Caco-2 (cell line): ENCODE data around the gene SERINC5. TPM values are rescaled to one million over a fixed set of nuclear protein-coding genes. Genes with fewer than 3 reads are reported as not detected.

Experiments
- BruUV-seq: library from RNA; stranded (reverse); fragments of 400-500 nt; replicated peaks from 2 replicates; lab custom pipeline; 2021; lab: Mats Ljungman, UMichigan
- CTCF ChIA-PET: fragments of 300-600 bp; sonication (Branson Sonifier 250); formaldehyde crosslinking; loops from one replicate; lab custom pipeline; 2022; ENCODE audit warnings: antibody characterized with exemption; lab: Charles Lee
- POLR2A ChIA-PET: fragments of 300-600 bp; sonication (Branson Sonifier 250); formaldehyde crosslinking; loops from one replicate; lab custom pipeline; 2022; ENCODE audit warnings: antibody characterized with exemption; lab: Charles Lee
- DNase-seq, 2 experiments: peaks; one replicate each; pipeline versions ENCODE4 v3.0.0 to v3.0.0-alpha.2; 2020 to 2022
- H3K27me3 ChIP-seq: replicated peaks from 2 replicates; pipeline ENCODE4 v1.6.0; 2011; ENCODE audit warnings: low read length; ENCODE audit not compliant: control insufficient read depth, insufficient read depth
- H3K36me3 ChIP-seq: 2 replicates; pipeline ENCODE4 v1.5.1; 2011; ENCODE audit warnings: low read length; ENCODE audit not compliant: control insufficient read depth, insufficient read depth
- H3K4me1 ChIP-seq: fragments of 250-450 bp; sonication (Bioruptor Pico); 2 replicates; pipeline ENCODE4 v1.5.1; 2020; ENCODE audit warnings: mild to moderate bottlenecking
- H3K4me3 ChIP-seq: 2 replicates; pipeline ENCODE4 v1.5.1; 2011; ENCODE audit warnings: low read depth, mild to moderate bottlenecking, control low read depth, low read length
- H3K9me3 ChIP-seq: fragments of 250-450 bp; sonication (Bioruptor Pico); 2 replicates; pipeline ENCODE4 v1.5.1; 2020; ENCODE audit warnings: mild to moderate bottlenecking, moderate library complexity
- H3K27ac Mint-ChIP-seq: one replicate; pipeline ENCODE4 v1.8.0; 2022; ENCODE audit warnings: mixed read lengths; ENCODE audit not compliant: unreplicated experiment
- H3K27me3 Mint-ChIP-seq: one replicate; pipeline ENCODE4 v1.8.0; 2022; ENCODE audit warnings: mixed read lengths; ENCODE audit not compliant: insufficient read depth, unreplicated experiment
- H3K36me3 Mint-ChIP-seq: one replicate; pipeline ENCODE4 v1.8.0; 2022; ENCODE audit warnings: mild to moderate bottlenecking, mixed read lengths; ENCODE audit not compliant: insufficient read depth, unreplicated experiment
- H3K4me1 Mint-ChIP-seq: one replicate; pipeline ENCODE4 v1.8.0; 2022; ENCODE audit warnings: low read depth, mixed read lengths; ENCODE audit not compliant: unreplicated experiment
- H3K4me3 Mint-ChIP-seq: one replicate; pipeline ENCODE4 v1.8.0; 2022; ENCODE audit warnings: mild to moderate bottlenecking, moderate library complexity, mixed read lengths; ENCODE audit not compliant: unreplicated experiment
- H3K9me3 Mint-ChIP-seq: one replicate; pipeline ENCODE4 v1.8.0; 2022; ENCODE audit warnings: mixed read lengths; ENCODE audit not compliant: unreplicated experiment
- CTCF ChIP-seq, 2 experiments: fragments of 200-600 bp in 1 of 2; IDR thresholded peaks; 1 replicate in 1 of 2; 2 replicates in 1 of 2; pipeline versions ENCODE4 v1.5.1 to v1.8.0; 2011 to 2022; ENCODE audit warnings: antibody characterized with exemption in 1 of 2, control low read depth in 1 of 2, inconsistent platforms in 1 of 2, low read depth in 1 of 2, low read length in 1 of 2, mild to moderate bottlenecking in 1 of 2, moderate library complexity in 1 of 2; ENCODE audit not compliant: insufficient read depth in 1 of 2, severe bottlenecking in 1 of 2, unreplicated experiment in 1 of 2
- intact Hi-C: fragments of 100-400 bp; cut with micrococcal nuclease; formaldehyde crosslinking; loops from one replicate; pipeline ENCODE4 v1.10.0; 2022; ENCODE audit not compliant: unreplicated experiment
- total RNA-seq: library from RNA; stranded (reverse); gene quantifications from 2 replicates; pipeline ENCODE4 v1.2.3, GENCODE V29; 2022

SERINC5 gene
- total RNA-seq, 1 experiment from 2014 or later, result 225 TPM

DNA sequence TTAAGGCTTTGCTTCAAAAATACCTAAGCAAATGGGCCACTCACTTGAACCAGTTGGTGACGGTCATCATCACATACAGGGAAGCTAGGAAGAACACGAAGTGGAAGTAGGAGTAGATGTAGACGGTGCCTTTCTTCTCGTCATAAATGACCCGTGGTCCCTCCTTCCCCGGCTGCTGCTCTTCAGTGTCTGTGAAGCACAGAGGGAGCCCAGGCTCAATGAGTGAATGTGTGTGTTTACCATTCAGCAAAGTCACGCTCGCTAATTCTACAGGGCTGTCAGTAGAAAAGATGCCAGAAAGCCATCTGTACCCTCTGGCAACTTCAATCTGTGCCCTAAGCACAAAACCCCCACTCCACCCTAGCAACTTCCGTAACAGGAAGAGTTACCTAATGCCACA lies 109.8 kb downstream of the SERINC5 start:
- H3K4me3 Mint-ChIP-seq, result no peak overlapping the region
- no TSS peak for BruUV-seq
- no peaks in the 10 kb centered on the region for H3K9me3 Mint-ChIP-seq
- H3K9me3 ChIP-seq, result no peaks in the 10 kb centered on the region
- ChIA-PET CTCF (no interaction called here), POLR2A (no interaction called here)
- H3K36me3 Mint-ChIP-seq, result peaks cover 100% of the 10 kb centered on the region
- H3K4me1 Mint-ChIP-seq, result peaks cover 29% of the 10 kb centered on the region
- no peak for TF ChIP-seq CTCF (IDR thresholded peaks at IDR 0.05; ENCODE audit: insufficient read depth in 1 of 2, low read depth in 1 of 2, low read length in 1 of 2, severe bottlenecking in 1 of 2, unreplicated experiment in 1 of 2)
- intact Hi-C loops, result no loop called here
- no peak overlapping the region for H3K27ac Mint-ChIP-seq
- H3K27me3 Mint-ChIP-seq, result no peaks in the 10 kb centered on the region
- no peak overlapping the region for H3K4me3 ChIP-seq
- no peak for DNase-seq
- peaks cover 16% of the 10 kb centered on the region for H3K36me3 ChIP-seq
- no peaks in the 10 kb centered on the region for H3K27me3 ChIP-seq
- no peaks in the 10 kb centered on the region for H3K4me1 ChIP-seq

DNA sequence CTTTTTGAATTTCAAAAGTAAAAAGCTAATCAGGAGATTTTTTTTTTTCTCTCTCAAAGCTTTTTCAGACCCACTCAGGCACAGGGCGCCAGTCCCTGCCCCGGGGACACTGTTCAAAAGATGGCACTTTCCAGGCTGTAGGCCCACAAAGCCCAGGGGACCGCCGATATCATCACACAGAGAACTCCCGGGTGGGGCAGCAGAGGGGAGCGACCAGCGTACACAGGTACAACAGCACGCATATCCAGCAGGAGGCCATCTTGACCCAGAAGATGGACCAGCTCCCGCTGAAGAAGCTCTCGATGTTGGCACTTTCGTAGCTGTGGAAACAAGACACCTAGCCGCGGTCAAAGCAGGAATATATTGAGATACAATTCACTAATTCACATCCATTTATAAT lies 112.4 kb downstream of the SERINC5 start:
- Histone ChIP-seq H3K9me3 (no peaks in the 10 kb centered on the region), H3K4me1 (no peaks in the 10 kb centered on the region), H3K36me3 (peaks cover 8% of the 10 kb centered on the region), H3K4me3 (no peak overlapping the region), H3K27me3 (no peaks in the 10 kb centered on the region)
- TF ChIP-seq CTCF (IDR thresholded peaks at IDR 0.05; ENCODE audit: insufficient read depth in 1 of 2, low read depth in 1 of 2, low read length in 1 of 2, severe bottlenecking in 1 of 2, unreplicated experiment in 1 of 2), result no peak
- ChIA-PET CTCF (no interaction called here), POLR2A (no interaction called here)
- DNase-seq, result no peak
- Mint-ChIP-seq H3K27me3 (no peaks in the 10 kb centered on the region), H3K9me3 (no peaks in the 10 kb centered on the region), H3K4me3 (no peak overlapping the region), H3K27ac (peak overlapping the region; percentile 3), H3K4me1 (peaks cover 29% of the 10 kb centered on the region), H3K36me3 (peaks cover 94% of the 10 kb centered on the region)
- intact Hi-C loops, result no loop called here
- BruUV-seq, result no TSS peak

GRCh38 chr5:80142996-80143395 lies 112.9 kb downstream of the SERINC5 start:
- Histone ChIP-seq H3K4me3 (no peak overlapping the region), H3K4me1 (no peaks in the 10 kb centered on the region), H3K9me3 (no peaks in the 10 kb centered on the region), H3K27me3 (no peaks in the 10 kb centered on the region), H3K36me3 (peaks cover 8% of the 10 kb centered on the region)
- Mint-ChIP-seq H3K27me3 (no peaks in the 10 kb centered on the region), H3K27ac (peak overlapping the region; percentile 75), H3K4me3 (no peak overlapping the region), H3K36me3 (peaks cover 91% of the 10 kb centered on the region), H3K9me3 (no peaks in the 10 kb centered on the region), H3K4me1 (peaks cover 29% of the 10 kb centered on the region)
- CTCF ChIA-PET, result no interaction called here
- no TSS peak for BruUV-seq
- DNase-seq, result no peak
- intact Hi-C loops, result no loop called here
- POLR2A ChIA-PET, result no interaction called here
- TF ChIP-seq CTCF (IDR thresholded peaks at IDR 0.05; ENCODE audit: insufficient read depth in 1 of 2, low read depth in 1 of 2, low read length in 1 of 2, severe bottlenecking in 1 of 2, unreplicated experiment in 1 of 2), result no peak
